ENCODE results near the gene KRTAP5-4.
"Not testable (repeated sequence)": the region's sequence is repeated elsewhere in the genome, so short reads cannot be mapped to it uniquely, and the experiment has no call there.

The KRTAP5-4 gene, protein sequence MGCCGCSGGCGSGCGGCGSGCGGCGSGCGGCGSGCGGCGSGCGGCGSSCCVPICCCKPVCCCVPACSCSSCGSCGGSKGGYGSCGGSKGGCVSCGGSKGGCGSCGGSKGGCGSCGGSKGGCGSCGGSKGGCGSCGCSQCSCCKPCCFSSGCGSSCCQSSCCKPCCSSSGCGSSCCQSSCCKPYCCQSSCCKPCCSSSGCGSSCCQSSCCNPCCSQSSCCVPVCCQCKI

DNA sequence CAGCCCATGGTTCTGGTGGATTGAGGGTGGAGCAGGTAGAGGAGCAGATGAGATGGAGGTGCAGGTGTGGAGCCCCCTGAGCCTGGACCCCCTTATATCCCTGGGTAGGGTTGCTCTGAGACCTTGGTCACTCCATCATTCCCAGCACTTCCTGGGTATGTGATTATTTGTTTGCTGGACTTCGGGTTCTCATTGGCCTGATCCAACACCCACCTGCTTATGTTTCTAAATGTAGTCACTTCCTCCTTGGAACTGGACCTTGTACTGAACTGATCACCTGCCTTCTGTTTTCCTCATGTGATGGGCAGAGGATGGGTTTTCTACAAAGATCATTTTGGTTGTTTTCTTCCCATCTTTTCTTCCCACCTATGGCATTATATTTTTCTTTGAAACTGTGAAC lies at the start of gene KRTAP5-4:
Gene KRTAP5-4 (minus strand): TSS at position 53 of the 400 bp plus-strand sequence. CDS start 45 bp downstream, at position 8.
- DNase-seq (ENCODE audit: low spot score) = no peak

DNA sequence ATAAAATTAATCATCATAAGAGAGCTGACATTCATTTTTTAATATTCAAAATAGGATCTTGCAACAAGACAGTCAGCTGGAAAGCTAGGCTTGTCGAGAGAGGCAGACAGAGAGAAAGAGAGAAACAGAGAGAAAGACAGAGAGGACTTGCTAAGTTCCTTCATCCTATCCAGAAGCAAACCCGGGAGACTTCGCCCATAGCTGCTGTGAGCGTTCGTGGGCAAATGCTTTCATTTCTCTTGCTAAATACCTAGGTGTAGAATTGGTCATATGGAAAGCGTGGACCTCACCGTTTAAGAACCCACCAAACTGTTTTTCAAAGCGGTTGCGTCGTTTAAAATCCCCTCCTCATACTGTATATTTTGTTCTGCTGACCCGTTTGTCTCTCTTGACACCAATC lies 49.7 kb upstream of the KRTAP5-4 start:
- no peak for DNase-seq (ENCODE audit: low spot score)

DNA sequence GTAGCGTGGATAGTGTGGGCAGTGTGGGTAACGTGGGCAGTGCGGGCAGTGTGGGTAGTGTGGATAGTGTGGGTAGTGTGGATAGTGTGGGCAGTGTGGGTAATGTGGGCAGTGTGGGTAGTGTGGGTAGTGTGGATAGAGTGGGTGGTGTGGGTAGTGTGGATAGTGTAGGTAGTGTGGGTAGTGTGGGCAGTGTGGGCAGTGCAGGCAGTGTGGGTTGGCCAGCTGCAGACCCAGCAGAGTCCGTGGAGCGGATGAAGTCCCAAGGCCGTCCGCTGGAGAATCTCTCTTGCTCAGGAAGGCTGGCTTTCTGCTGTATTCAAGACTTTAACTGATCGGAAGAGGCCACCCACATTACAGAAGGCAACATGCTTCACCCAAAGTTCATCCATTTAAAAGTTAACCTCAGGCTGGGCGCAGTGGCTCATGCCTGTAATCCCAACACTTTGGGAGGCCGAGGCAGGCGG lies 49.0 kb upstream of the KRTAP5-4 start:
- no peak for DNase-seq (ENCODE audit: low spot score)

DNA sequence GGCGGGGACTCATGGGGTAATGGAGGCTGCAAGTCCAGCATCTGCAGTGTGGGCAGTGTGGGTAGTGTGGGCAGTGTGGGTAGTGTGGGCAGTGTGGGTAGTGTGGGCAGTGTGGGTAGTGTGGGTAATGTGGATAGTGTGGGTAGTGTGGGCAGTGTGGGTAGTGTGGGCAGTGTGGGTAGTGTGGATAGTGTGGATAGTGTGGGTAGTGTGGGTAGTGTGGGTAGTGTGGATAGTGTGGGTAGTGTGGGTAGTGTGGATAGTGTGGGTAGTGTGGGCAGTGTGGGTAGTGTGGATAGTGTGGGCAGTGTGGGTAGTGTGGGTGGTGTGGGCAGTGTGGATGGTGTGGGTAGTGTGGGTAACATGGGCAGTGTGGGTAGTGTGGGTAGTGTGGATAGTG lies 48.5 kb upstream of the KRTAP5-4 start:
- DNase-seq (ENCODE audit: low spot score) = not testable (repeated sequence)

DNA sequence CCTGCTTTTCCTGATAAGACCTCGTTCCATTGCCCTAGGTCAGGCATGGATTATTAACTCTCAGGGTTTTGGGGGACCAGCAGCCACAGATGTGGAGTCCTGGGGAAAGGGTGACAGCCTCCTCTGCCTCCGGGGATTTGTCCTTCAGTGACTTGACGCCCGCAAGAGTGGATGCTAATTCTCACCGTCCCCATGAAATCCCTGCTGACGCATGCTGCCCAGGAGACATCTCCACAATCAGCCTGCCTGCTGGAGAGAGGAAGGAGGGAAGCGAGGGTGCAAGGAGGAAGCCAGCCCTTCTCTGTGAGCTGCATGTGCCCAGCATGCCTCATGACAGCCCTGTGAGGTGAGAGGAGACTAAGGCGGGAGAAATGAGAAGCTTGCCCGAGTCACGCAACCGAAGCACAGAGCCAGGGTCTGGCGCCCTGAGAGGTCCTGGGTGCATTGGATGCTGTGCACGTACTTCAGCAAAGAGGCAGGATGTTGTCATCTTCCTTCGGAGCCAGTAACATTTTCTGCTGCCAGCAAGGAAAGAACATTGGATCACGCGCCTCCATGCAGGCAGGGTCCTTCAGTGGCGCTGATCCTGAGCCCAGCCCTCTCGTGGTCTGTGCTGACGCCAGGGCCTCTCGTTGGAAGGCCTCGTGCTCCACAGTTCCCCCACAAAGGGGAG lies 47.7 kb upstream of the KRTAP5-4 start:
- DNase-seq (ENCODE audit: low spot score) = peak; percentile 52

DNA sequence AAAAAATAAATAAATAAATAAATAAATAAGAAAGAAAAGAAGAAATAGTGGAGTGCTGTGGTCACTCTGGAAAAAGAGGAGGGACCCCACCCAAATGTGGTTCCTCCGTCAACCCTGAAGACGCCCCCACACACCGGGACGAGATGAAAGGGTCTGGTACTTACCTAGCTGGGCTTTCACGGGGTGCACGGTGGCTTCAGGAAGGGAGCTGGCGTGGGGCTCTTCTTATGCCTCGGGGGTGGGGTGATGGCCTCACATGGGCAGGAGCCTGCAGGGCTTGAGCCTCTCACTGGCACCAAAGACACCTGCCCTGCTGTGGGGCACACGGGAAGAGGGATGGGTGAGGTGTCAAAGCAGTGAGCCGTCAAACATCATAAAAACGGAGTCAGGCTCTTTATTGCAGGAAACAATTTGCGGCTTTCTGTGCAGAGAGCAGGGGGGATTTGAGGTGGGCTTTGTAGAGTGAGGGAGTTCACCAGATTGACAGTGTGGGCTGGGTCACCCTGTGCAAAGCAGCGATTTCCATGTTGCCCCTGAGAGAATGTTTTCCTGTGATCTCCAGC lies 47.1 kb upstream of the KRTAP5-4 start:
- no peak for DNase-seq (ENCODE audit: low spot score)

DNA sequence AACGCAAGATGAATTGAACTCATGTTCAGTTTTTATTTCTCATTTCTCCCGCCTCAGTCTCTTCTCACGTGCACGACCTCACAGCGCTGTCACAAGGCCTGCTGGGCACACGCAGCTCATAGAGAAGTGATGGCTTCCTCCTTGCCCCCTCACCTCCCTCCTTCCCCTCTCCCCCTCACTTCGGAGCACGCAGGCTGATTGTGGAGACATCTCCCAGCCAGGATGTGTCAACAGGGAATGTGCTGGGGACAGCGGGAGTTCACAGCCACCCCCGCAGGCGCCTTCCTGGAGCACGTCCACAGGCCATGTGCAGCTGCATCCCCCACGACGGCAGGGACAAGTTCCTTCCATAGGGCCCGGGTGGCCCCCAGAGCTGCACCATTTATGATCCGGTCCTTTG lies 46.0 kb upstream of the KRTAP5-4 start:
- no peak for DNase-seq (ENCODE audit: low spot score)

DNA sequence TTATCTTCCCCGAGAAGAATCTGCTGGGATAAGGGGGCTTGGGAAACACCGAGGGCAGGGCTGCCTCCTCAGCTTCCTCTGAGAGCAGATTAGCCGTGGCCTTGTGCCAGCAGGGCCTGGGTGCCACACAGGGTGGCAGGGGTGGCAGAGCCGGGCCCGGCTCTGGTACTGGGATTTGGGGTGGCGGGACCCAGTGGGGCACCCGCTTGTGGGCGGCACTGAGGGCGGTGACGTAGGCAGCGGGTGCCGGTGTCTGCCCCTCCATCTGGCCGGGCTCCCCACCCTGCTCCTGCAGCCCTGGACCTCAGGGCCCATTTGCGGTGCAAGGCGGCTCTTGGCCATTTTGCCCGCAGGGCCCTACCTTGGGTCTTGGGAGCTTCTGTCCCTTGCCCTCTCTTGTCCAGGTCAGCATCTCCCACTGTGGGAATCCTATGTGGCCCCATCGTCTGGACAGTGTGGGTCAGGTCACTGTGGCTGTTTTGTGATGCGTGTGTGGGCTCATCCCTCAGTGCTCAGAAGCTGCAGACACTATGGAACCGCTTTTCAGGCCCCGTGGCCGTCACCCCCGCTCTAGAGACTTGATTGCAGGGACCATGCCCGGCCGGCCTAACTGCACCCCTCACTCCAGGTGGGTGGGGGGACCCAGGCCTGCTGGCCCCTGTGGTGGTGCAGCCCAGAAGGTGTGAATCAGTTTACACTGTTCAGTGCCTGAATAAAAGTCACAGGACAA lies 45.3 kb upstream of the KRTAP5-4 start:
- DNase-seq (ENCODE audit: low spot score) = no peak

DNA sequence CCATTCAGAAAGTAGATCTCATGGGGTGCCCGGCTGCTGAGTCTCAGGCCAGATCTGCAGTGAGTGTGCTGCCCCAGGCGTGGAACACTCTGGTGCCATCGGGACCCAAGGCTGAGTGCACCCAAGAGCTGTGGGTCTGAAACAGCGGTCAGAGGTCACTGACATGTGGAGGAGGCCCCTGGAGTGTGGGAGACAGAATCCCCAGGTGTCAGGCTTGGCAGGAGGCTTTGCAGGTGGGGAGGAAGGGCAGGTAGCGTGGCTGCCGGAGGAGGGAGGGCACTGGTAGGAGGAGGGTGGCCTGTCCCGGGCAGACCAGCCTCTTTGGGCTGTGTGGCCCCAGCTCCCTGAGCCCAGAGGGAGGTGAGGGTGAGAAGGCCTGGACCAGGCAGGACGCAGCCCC lies 43.4 kb upstream of the KRTAP5-4 start:
- no peak for DNase-seq (ENCODE audit: low spot score)

DNA sequence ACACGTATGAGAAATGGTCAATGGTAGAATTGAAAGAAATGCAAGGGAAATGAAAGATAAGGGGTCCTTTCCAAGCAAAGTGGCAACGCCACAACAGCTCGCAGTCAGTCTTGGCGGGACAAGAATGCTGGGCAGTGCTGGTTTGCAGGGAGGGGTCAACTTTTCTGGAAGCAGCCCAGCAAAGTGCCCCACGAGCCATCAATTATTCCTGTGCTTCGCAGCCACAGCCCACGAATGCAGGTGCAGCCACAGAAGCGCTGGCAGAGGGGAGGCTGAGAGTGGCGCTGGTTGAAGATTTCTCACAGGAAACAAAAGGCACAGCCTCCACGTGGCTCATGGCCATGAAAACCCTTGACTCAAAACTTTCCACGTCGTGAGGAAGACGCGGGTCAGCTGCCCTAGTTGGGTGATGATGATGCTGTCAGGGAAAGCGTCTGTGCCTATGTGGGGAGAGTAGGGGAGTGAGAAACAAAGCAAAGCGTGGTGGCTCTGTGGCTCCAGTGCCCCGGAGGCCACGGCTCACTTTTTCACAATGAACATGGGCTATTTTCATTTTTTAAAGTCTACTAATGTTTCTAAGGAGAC lies 40.9 kb upstream of the KRTAP5-4 start:
- not testable (repeated sequence) for DNase-seq (ENCODE audit: low spot score)

DNA sequence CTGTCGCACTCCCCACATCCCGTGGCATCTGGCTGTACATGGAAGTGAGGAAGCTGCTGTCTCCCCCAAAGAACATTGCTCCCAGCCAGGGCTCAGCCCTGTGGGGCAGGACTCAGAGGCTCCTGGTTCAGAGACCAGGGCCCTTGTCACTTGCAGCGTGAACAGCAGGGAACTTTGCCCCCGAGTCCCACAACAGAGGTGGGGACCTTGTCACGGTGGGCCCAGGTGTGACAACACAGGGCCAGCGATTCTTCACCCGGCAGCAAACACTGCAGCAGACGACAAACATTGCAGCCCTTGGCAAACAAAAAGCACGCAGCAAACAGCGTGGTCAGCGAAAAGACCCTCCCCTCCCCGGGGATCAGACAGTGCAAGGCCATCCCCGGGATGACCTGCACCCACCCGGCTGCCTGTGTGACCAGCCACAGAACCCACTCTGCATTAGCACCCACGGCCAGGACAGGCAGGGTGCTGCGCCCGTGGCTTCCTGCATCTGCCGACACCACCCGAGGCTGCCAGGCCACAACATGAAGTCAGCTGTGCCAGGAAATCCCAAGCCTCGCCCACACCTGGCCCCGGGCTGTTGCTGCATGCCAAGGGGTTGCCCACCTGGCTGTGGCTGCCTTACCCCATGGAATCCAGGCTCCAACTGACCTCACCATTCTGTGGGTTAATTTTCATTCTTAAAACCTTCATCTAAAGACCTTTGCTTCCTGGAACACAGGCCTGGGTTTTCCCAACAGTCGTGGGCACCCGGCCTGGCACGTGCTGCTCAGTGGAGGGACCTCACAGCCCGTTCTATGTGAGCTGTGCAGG lies 39.7 kb upstream of the KRTAP5-4 start:
- not testable (repeated sequence) for DNase-seq (ENCODE audit: low spot score)

DNA sequence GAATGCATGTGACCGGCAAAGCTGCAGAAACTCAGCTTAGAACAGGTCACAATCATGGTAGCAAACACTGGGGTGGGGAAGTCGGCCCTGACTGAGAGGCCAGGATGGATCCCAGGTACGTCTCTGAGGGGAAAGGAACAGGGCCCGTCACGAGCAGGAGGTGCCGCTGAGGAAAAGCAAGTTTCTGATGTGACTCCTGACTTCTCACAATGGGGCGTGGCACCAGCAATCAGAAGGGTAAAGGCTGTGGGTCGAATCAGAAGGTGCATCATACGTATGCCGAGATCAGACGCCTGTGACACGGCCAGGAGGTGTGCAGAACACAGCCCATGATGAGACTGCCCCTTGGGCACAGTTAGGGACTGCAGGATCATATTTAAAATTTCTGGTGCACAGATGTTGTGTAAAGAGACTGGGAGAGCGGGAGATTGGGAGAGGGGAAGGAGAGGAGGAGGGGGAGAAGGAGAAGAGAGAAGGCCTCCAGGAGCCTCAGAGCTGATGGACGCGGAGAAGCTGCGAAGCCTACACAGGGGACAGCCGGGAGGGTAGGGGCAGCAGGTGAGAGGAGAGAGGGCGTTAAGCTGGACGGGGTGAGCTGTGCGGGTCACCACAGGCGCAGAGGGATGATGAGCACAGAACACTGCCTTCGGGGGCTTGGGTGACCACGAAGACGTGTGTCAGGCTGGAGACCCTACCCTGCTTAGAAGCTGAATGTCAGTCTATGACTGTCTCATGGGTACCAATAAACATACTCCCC lies 38.4 kb upstream of the KRTAP5-4 start:
- DNase-seq (ENCODE audit: low spot score) = no peak

DNA sequence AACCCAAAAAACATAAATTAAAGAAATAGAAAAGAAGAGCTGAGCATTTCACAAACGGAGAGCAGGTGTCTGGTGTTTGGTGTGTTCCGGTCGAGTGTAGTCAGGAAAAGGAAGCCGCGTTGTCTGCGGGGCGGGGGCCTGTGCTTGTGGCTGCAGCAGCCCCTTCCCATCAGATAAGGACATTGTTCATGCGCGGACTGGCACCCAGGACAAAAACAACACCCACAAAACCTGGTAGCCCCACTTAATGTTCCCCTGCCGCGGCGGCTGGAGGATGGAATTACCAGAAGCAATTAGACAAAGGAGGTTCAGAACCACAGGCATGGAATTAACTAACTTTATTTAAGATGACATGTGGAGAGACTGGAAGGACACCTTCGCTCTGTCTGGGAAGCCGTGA lies 37.6 kb upstream of the KRTAP5-4 start:
- no peak for DNase-seq (ENCODE audit: low spot score)

DNA sequence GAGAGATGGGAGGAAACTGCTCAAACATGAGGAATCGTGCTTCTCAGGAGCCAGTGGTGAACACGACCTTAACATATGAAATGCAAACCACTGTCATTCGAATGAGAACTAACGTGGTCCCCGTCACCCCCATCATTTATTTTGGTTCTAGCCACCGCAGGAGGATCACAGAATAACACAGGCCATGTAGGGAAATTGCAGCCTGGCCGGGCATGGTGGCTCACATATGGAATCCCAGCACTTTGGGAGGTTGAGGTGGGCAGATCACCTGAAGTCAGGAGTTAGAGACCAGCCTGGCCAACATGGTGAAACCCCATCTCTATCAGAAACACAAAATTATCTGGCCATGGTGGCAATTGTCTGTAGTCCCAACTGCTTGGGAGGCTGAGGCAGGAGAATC lies 34.7 kb upstream of the KRTAP5-4 start:
- DNase-seq (ENCODE audit: low spot score) = no peak

DNA sequence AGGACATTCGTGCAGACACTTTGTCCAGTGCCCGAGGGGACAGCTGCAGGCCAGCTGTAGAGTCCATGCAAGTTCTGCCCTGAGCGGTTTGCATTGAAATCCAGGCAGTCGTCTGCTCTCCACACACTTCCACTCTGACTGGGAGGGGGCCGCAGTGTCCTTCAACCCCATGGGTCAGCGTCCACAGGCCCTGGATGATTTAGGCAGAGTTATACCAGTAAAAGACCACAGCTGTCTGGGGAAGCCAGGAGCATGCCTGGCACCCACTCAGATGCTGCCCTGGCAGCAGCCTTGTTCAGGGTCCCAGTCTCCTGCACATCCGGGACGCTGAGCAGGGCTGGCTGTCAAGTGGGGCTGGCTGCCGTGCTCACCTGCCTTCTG lies 34.1 kb upstream of the KRTAP5-4 start:
- DNase-seq (ENCODE audit: low spot score) = no peak

DNA sequence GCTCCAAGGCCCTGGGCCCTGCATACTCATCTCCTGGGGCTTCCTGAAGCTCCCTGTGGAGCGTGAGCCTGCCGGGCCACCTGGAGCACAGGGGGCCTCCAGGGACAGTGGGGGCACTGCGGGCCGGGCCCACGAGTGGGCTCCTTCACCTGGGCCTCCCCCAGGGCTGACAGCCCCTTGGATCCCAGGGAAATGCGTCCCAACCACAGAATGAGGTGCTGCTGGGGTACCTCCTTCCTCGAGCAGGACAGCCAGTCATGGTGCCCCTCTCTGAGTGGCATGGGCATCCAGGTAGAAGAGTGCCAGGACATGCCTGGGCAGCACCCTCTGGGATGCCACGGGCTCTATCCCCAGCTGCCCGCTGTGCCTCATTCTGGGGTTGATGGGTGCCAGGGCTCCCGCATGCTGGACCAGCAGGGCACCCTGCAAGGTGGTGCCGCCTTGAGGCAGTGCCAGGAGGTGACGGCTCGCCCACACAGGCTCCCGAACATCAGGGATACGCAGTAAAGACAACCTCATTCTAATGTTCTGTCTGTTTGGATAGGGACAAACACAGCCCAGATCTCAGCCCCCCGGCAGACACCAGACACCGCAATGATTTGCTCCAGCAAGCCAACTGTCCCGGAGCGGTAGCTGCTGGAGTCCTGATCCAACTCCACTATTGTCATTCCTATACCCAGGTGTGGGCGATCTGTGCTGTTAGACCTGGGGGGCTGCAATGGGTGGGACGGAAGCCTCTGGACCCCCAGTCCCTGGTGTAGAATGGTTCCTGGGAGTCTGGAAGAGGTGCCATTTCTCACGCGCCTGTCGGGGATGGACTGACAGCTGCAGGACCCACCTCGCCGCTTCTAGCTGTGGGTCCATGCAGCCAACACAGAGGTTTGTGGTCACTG lies 33.5 kb upstream of the KRTAP5-4 start:
- no peak for DNase-seq (ENCODE audit: low spot score)

DNA sequence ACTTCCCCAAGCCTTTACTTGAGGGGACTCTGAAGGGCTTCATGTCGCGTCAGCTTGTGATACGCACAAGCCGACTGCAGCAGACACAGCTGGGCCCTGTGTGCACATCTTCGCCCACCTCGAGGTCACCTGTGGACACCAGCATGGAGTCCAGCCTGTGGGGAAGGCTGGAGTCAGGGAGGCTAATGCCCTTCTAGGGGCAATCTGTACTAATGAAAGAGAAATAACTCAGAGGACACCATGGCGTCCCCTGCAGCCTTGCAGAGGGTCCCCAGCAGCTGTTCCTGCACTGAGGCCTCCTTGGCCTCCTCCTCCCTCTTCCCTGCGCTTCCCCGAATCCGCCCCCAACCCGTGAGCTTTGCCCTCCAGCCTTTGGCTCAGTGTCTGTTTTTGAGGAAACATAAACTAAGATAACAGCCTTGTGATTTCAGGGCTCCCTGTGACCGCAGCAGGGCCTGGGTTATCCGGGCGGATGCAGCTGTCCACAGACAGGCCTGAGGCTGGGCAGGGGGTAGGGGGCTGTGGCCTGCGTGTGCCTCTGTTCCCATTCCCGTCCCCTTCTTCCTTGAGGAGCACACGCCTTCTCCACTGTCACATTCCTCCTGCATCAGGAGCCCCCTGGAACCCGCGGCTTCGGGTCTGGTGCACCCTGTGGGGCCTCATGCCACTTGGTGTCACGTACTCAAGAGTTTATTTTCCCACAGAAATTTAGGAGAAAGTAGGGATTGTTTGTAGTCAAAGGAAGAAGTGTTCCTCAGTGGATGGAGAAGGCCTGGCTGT lies 32.6 kb upstream of the KRTAP5-4 start:
- DNase-seq (ENCODE audit: low spot score) = no peak

DNA sequence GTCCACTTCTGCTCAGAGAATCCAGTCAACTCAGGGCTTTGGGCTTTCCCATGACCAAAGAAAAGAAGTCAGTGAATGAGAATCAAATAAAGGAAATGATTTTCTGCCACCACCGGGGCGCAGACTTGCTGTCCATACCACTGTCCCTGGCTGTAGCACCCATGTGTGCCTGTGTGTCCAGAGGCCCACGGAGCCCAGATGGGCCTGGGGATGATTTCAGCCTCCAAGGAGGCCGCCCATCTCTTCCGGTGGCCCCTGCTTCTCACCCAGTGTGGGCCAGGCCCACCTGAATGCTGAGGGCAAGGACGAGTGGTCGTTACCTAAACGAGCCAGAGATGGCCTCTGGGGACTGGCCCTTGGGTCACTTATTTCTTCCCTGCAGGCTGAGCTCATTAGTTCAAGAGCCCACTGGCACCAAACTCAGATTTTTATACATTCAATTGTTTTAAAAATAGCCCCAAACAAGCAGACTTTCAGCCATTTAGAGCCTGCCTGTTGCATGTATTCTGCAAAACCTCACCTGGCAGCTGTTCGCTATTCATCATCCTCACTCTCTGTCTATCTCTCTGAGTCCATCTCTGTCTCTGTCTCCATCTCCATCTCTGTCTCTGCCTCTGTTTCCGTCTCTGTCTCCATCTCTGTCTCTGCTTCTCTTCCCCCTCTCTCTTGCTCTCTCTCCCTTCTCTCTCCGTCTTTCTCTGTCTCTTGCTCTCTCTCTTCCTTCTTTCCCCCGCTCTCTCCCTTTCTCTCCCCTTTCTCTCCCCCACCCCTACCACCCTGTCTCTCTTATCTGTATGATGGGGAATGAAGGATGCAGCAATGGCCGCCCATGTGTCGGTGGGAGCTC lies 31.8 kb upstream of the KRTAP5-4 start:
- no peak for DNase-seq (ENCODE audit: low spot score)

All from globus pallidus (tissue), 1 donor.